Measurements from ENCODE around the gene LMNA. TPM values are rescaled to one million over a fixed set of nuclear protein-coding genes. Genes with fewer than 3 reads are reported as not detected.

LMNA gene
- total RNA-seq, 1 donor from 2014 or later = 20.5 TPM

GRCh38 chr1:156080241-156080862 is 34.2 kb upstream of the LMNA start:
- Mint-ChIP-seq H3K27ac (peak overlapping the region; percentile 99), H3K4me3 (peak overlapping the region; percentile 99), H3K27me3 (ENCODE audit: insufficient read depth, low read depth) (peaks cover 9% of the 10 kb centered on the region), H3K4me1 (peaks cover 67% of the 10 kb centered on the region), H3K9me3 (no peaks in the 10 kb centered on the region), H3K36me3 (peaks cover 27% of the 10 kb centered on the region)
- peak overlapping the region; percentile 94 for H3K9ac ChIP-seq
- no peaks in the 10 kb centered on the region for H3K36me3 ChIP-seq
- no peaks in the 10 kb centered on the region for H3K9me3 ChIP-seq (ENCODE audit: low read depth)
- TF ChIP-seq EZH2 (IDR thresholded peaks at IDR 0.05) = no peak
- no peak for TF ChIP-seq EZH2phosphoT487 (IDR thresholded peaks at IDR 0.05)
- no peak for TF ChIP-seq CTCF (IDR thresholded peaks at IDR 0.05)
- peak; percentile 67 for DNase-seq (ENCODE audit: low spot score)
- H4K20me1 ChIP-seq (ENCODE audit: low read depth) = peaks cover 81% of the 10 kb centered on the region
- H3K4me1 ChIP-seq = peaks cover 61% of the 10 kb centered on the region
- H3K79me2 ChIP-seq (ENCODE audit: low read depth) = peaks cover 93% of the 10 kb centered on the region
- H3K4me3 ChIP-seq = peak overlapping the region; percentile 99
- H3K27me3 ChIP-seq = no peaks in the 10 kb centered on the region
- H3F3A ChIP-seq (ENCODE audit: low read depth) = peaks cover 94% of the 10 kb centered on the region
- H3K4me2 ChIP-seq = peak overlapping the region; percentile 97
- no peak overlapping the region for H2AFZ ChIP-seq (replicated peaks)
- peak overlapping the region; percentile 99 for H3K27ac ChIP-seq

- no peak overlapping the region for H2AFZ ChIP-seq (replicated peaks)
- peaks cover 93% of the 10 kb centered on the region for H3K79me2 ChIP-seq (ENCODE audit: low read depth)
- DNase-seq (ENCODE audit: low spot score) = peak; percentile 47
- peak overlapping the region; percentile 99 for H3K27ac Mint-ChIP-seq
- peaks cover 67% of the 10 kb centered on the region for H3K4me1 Mint-ChIP-seq
- no peaks in the 10 kb centered on the region for H3K9me3 Mint-ChIP-seq
- no peak for TF ChIP-seq EZH2 (IDR thresholded peaks at IDR 0.05)
- no peaks in the 10 kb centered on the region for H3K9me3 ChIP-seq (ENCODE audit: low read depth)
- peaks cover 94% of the 10 kb centered on the region for H3F3A ChIP-seq (ENCODE audit: low read depth)
- peak overlapping the region; percentile 94 for H3K9ac ChIP-seq
- H3K4me1 ChIP-seq = peaks cover 61% of the 10 kb centered on the region
- H4K20me1 ChIP-seq (ENCODE audit: low read depth) = peaks cover 81% of the 10 kb centered on the region
- H3K4me3 ChIP-seq = peak overlapping the region; percentile 99
- peak overlapping the region; percentile 99 for H3K27ac ChIP-seq
- H3K27me3 ChIP-seq = no peaks in the 10 kb centered on the region
- H3K36me3 Mint-ChIP-seq = peaks cover 22% of the 10 kb centered on the region
- peak overlapping the region; percentile 99 for H3K4me3 Mint-ChIP-seq
- H3K4me2 ChIP-seq = peak overlapping the region; percentile 97
- peaks cover 9% of the 10 kb centered on the region for H3K27me3 Mint-ChIP-seq (ENCODE audit: insufficient read depth, low read depth)
- no peaks in the 10 kb centered on the region for H3K36me3 ChIP-seq
These were observed 33.7 kb upstream of the LMNA start for GRCh38 chr1:156080863-156081179.

GRCh38 chr1:156081180-156081916 is 33.2 kb upstream of the LMNA start:
- Histone ChIP-seq H3K4me1 (peaks cover 61% of the 10 kb centered on the region), H3K27ac (peak overlapping the region; percentile 99), H3K9ac (peak overlapping the region; percentile 94), H3K79me2 (ENCODE audit: low read depth) (peaks cover 93% of the 10 kb centered on the region), H2AFZ (replicated peaks) (no peak overlapping the region), H3K27me3 (no peaks in the 10 kb centered on the region), H4K20me1 (ENCODE audit: low read depth) (peaks cover 81% of the 10 kb centered on the region), H3K36me3 (no peaks in the 10 kb centered on the region), H3K4me2 (peak overlapping the region; percentile 99), H3F3A (ENCODE audit: low read depth) (peaks cover 94% of the 10 kb centered on the region), H3K9me3 (ENCODE audit: low read depth) (no peaks in the 10 kb centered on the region), H3K4me3 (peak overlapping the region; percentile 99)
- H3K4me3 Mint-ChIP-seq = peak overlapping the region; percentile 99
- no peak for TF ChIP-seq EZH2 (IDR thresholded peaks at IDR 0.05)
- no peak for TF ChIP-seq CTCF (IDR thresholded peaks at IDR 0.05)
- no peak for TF ChIP-seq EZH2phosphoT487 (IDR thresholded peaks at IDR 0.05)
- no peaks in the 10 kb centered on the region for H3K9me3 Mint-ChIP-seq
- H3K36me3 Mint-ChIP-seq = peaks cover 19% of the 10 kb centered on the region
- DNase-seq (ENCODE audit: low spot score) = peak; percentile 72
- peak overlapping the region; percentile 99 for H3K27ac Mint-ChIP-seq
- H3K27me3 Mint-ChIP-seq (ENCODE audit: insufficient read depth, low read depth) = peaks cover 9% of the 10 kb centered on the region
- peaks cover 67% of the 10 kb centered on the region for H3K4me1 Mint-ChIP-seq

GRCh38 chr1:156081917-156082308 is 32.6 kb upstream of the LMNA start:
- Histone ChIP-seq H3K9me3 (ENCODE audit: low read depth) (no peaks in the 10 kb centered on the region), H3K4me2 (peak overlapping the region; percentile 99), H3K9ac (peak overlapping the region; percentile 88), H3K79me2 (ENCODE audit: low read depth) (peaks cover 93% of the 10 kb centered on the region), H3K36me3 (no peaks in the 10 kb centered on the region), H2AFZ (replicated peaks) (no peak overlapping the region), H3K27ac (peak overlapping the region; percentile 99), H4K20me1 (ENCODE audit: low read depth) (peaks cover 81% of the 10 kb centered on the region), H3K4me1 (peaks cover 61% of the 10 kb centered on the region), H3K27me3 (no peaks in the 10 kb centered on the region), H3F3A (ENCODE audit: low read depth) (peaks cover 93% of the 10 kb centered on the region), H3K4me3 (peak overlapping the region; percentile 99)
- TF ChIP-seq CTCF (IDR thresholded peaks at IDR 0.05) (no peak), EZH2 (IDR thresholded peaks at IDR 0.05) (no peak), EZH2phosphoT487 (IDR thresholded peaks at IDR 0.05) (no peak)
- Mint-ChIP-seq H3K9me3 (no peaks in the 10 kb centered on the region), H3K36me3 (peaks cover 20% of the 10 kb centered on the region), H3K4me1 (peaks cover 69% of the 10 kb centered on the region), H3K27me3 (ENCODE audit: insufficient read depth, low read depth) (peaks cover 9% of the 10 kb centered on the region), H3K27ac (peak overlapping the region; percentile 97), H3K4me3 (peak overlapping the region; percentile 97)
- no peak for DNase-seq (ENCODE audit: low spot score)
